T-cell (primary cell): ENCODE measurements around the gene CELSR2. TPM values are rescaled to one million over a fixed set of nuclear protein-coding genes. Genes with fewer than 3 reads are reported as not detected.

ENCODE experiments used
- ATAC-seq, 4 experiments: fragments of 200-7000 bp in 3 of 4; fragments of 150-1000 bp in 1 of 4; cut with Tn5 transposase; replicated peaks in 1 of 4; 1 replicate in 3 of 4; 2 replicates in 1 of 4; pipeline ENCODE4 v1.10.0; 2021; ENCODE audit warnings: moderate library complexity in 3 of 4, mild to moderate bottlenecking in 2 of 4, moderate number of reproducible peaks in 1 of 4
- CTCF ChIA-PET, 2 donors: fragments of 300-600 bp; sonication (Branson Sonifier 250); formaldehyde crosslinking; loops; one replicate each; lab custom pipeline; 2022; ENCODE audit warnings: antibody characterized with exemption in 2 of 2; lab: Charles Lee
- POLR2A ChIA-PET, 2 donors: fragments of 300-600 bp; sonication (Branson Sonifier 250); formaldehyde crosslinking; loops; one replicate each; lab custom pipeline; 2022; ENCODE audit warnings: antibody characterized with exemption in 2 of 2; lab: Charles Lee
- DNase-seq, 35 experiments: peaks; one replicate each; pipeline versions ENCODE4 v3.0.0 to v3.0.0-alpha.2; 2013 to 2023
- H3K27ac ChIP-seq: one replicate; pipeline ENCODE4 v1.5.1; 2013; ENCODE audit warnings: low read length
- H3K27me3 ChIP-seq, 2 experiments: replicated peaks in 1 of 2; 1 replicate in 1 of 2; 2 replicates in 1 of 2; pipeline versions ENCODE4 v1.6.1 to v1.7.0; 2013; ENCODE audit warnings: low read length in 1 of 2, mixed read lengths in 1 of 2; ENCODE audit not compliant: control insufficient read depth in 2 of 2, insufficient read depth in 2 of 2; ENCODE audit errors: extremely low read depth in 1 of 2
- H3K36me3 ChIP-seq, 2 donors: 1 replicate in 1 of 2; 2 replicates in 1 of 2; pipeline versions ENCODE4 v1.6.1 to v1.7.0; 2013; ENCODE audit warnings: low read length in 1 of 2; ENCODE audit not compliant: control insufficient read depth in 2 of 2, insufficient read depth in 1 of 2; ENCODE audit errors: extremely low read depth in 1 of 2
- H3K4me1 ChIP-seq, 2 experiments: 1 replicate in 1 of 2; 2 replicates in 1 of 2; pipeline versions ENCODE4 v1.6.1 to v1.7.0; 2013; ENCODE audit warnings: low read length in 2 of 2, mixed read lengths in 1 of 2; ENCODE audit not compliant: insufficient read depth in 2 of 2, control insufficient read depth in 1 of 2; ENCODE audit errors: extremely low read depth in 1 of 2
- H3K4me3 ChIP-seq, 2 donors: 1 replicate in 1 of 2; 2 replicates in 1 of 2; pipeline versions ENCODE4 v1.5.1 to v1.7.0; 2013; ENCODE audit warnings: mild to moderate bottlenecking in 2 of 2, low read length in 1 of 2, moderate library complexity in 1 of 2; ENCODE audit not compliant: control insufficient read depth in 1 of 2; ENCODE audit errors: extremely low read depth in 1 of 2
- H3K9me3 ChIP-seq: 2 replicates; pipeline ENCODE4 v1.7.0; 2013
- H3K27ac Mint-ChIP-seq, 2 donors: one replicate each; pipeline ENCODE4 v1.8.0; 2020 to 2021; ENCODE audit warnings: mild to moderate bottlenecking in 2 of 2, mixed read lengths in 2 of 2
- H3K27me3 Mint-ChIP-seq, 2 donors: one replicate each; pipeline ENCODE4 v1.8.0; 2021 to 2022; ENCODE audit warnings: mixed read lengths in 2 of 2
- H3K36me3 Mint-ChIP-seq: one replicate; pipeline ENCODE4 v1.8.0; 2021; ENCODE audit warnings: mixed read lengths
- H3K4me1 Mint-ChIP-seq, 3 donors: one replicate each; pipeline ENCODE4 v1.8.0; 2020 to 2022; ENCODE audit warnings: mixed read lengths in 3 of 3, mild to moderate bottlenecking in 1 of 3
- H3K4me3 Mint-ChIP-seq, 3 donors: one replicate each; pipeline ENCODE4 v1.8.0; 2020 to 2022; ENCODE audit warnings: mild to moderate bottlenecking in 3 of 3, mixed read lengths in 3 of 3, moderate library complexity in 3 of 3
- H3K9me3 Mint-ChIP-seq, 3 donors: one replicate each; pipeline ENCODE4 v1.8.0; 2020 to 2022; ENCODE audit warnings: mixed read lengths in 3 of 3
- WGBS: methylation state at CpG from one replicate; pipeline ENCODE4 v1.1.5; 2013; ENCODE audit warnings: missing lambda C conversion rate; ENCODE audit not compliant: insufficient coverage; 5-methylcytosine and 5-hydroxymethylcytosine counted together
- total RNA-seq, 35 experiments: library from RNA in 6 of 35; stranded (reverse) in 6 of 35; fragments of 120-200 nt in 1 of 35; gene quantifications; one replicate each; pipeline versions ENCODE4 v1.2.1 to v1.2.4 and lab custom pipeline; 2013 to 2026

Gene CELSR2
- total RNA-seq, 5 donors from 2014 or later (not counting 1 experiment from before 2014, with no cell fraction given) = 4.1 to 5.3 (median 4.7) TPM

GRCh38 chr1:109316506-109316905, 67.2 kb downstream of the CELSR2 start:
- no peak for ATAC-seq
- no peaks in the 10 kb centered on the region for H3K36me3 ChIP-seq

GRCh38 chr1:109319114-109319513, 69.8 kb downstream of the CELSR2 start:
- WGBS = 100% methylated on average over 1 of the region's 3 CpGs
- no peak overlapping the region for H3K4me3 ChIP-seq
- Mint-ChIP-seq H3K9me3 (no peaks in the 10 kb centered on the region), H3K27me3 (no peaks in the 10 kb centered on the region), H3K27ac (no peak overlapping the region), H3K4me1 (no peaks in the 10 kb centered on the region), H3K36me3 (no peaks in the 10 kb centered on the region), H3K4me3 (no peak overlapping the region)
- CTCF ChIA-PET = no interaction called here
- no peaks in the 10 kb centered on the region for H3K36me3 ChIP-seq
- DNase-seq (no peak), ATAC-seq (no peak)
- H3K27ac ChIP-seq = no peak overlapping the region
- H3K27me3 ChIP-seq = peaks cover 0 to 5% of the 10 kb centered on the region in 2 experiments
- H3K9me3 ChIP-seq = no peaks in the 10 kb centered on the region
- POLR2A ChIA-PET = no interaction called here
- H3K4me1 ChIP-seq = no peaks in the 10 kb centered on the region

More at GRCh38 chr1:109316506-109316905, 67.2 kb downstream of the CELSR2 start:
- ChIA-PET POLR2A (no interaction called here), CTCF (no interaction called here)
- Mint-ChIP-seq H3K4me3 (no peak overlapping the region), H3K27ac (no peak overlapping the region), H3K4me1 (no peaks in the 10 kb centered on the region), H3K27me3 (no peaks in the 10 kb centered on the region), H3K9me3 (no peaks in the 10 kb centered on the region), H3K36me3 (no peaks in the 10 kb centered on the region)
- Histone ChIP-seq H3K9me3 (no peaks in the 10 kb centered on the region), H3K27ac (no peak overlapping the region), H3K27me3 (peaks cover 0 to 5% of the 10 kb centered on the region in 2 experiments), H3K4me1 (no peaks in the 10 kb centered on the region), H3K4me3 (no peak overlapping the region)
- WGBS = no CpG with 5 or more reads among the region's 1 CpG
- no peak for DNase-seq

- Histone ChIP-seq H3K36me3 (no peaks in the 10 kb centered on the region), H3K4me1 (no peaks in the 10 kb centered on the region), H3K27me3 (peaks cover 0 to 5% of the 10 kb centered on the region in 2 experiments), H3K9me3 (no peaks in the 10 kb centered on the region), H3K4me3 (no peak overlapping the region), H3K27ac (no peak overlapping the region)
- ATAC-seq (no peak), DNase-seq (no peak)
- peaks cover 3% of the 10 kb centered on the region in 2 donors for H3K27me3 Mint-ChIP-seq
- no peak overlapping the region for H3K27ac Mint-ChIP-seq
- ChIA-PET CTCF (no interaction called here), POLR2A (no interaction called here)
- no peak overlapping the region for H3K4me3 Mint-ChIP-seq
- H3K4me1 Mint-ChIP-seq = no peaks in the 10 kb centered on the region
- no peaks in the 10 kb centered on the region for H3K36me3 Mint-ChIP-seq
- H3K9me3 Mint-ChIP-seq = no peaks in the 10 kb centered on the region
- 96% methylated on average over 4 of the region's 6 CpGs for WGBS
Observed at GRCh38 chr1:109322974-109323373, 73.6 kb downstream of the CELSR2 start.

Other genes starting within 250 kb of the CELSR2 start
- 10 to 100 TPM; 13.6 to 18.2 (median 17.9) TPM for gene WDR47, start 207.4 kb upstream of the CELSR2 start, total RNA-seq
- gene TAF13, start 173.5 kb upstream of the CELSR2 start, total RNA-seq = 10 to 100 TPM in 2 of 5 donors, 1 to 10 TPM in 3; 8.7 to 19.4 (median 9.7) TPM
- gene TMEM167B, start 158.8 kb upstream of the CELSR2 start, total RNA-seq = 10 to 100 TPM; 33.2 to 55.1 (median 37.1) TPM
- 10 to 100 TPM in 4 of 5 donors, 1 to 10 TPM in 1; 8.1 to 21.4 (median 16.1) TPM for gene ELAPOR1, start 135.4 kb upstream of the CELSR2 start, total RNA-seq
- gene SARS1, start 35.6 kb upstream of the CELSR2 start, total RNA-seq = 100 to 1,000 TPM; 106 to 192 (median 173) TPM
- 1 to 10 TPM in 2 of 5 donors, under 1 TPM in 3; 0.35 to 1.6 (median 0.72) TPM for gene PSRC1, start 33.6 kb downstream of the CELSR2 start, total RNA-seq
- not detected for gene MYBPHL, start 57.5 kb downstream of the CELSR2 start, total RNA-seq
- gene SORT1, start 148.4 kb downstream of the CELSR2 start, total RNA-seq = 1 to 10 TPM in 4 of 5 donors, under 1 TPM in 1; 0.82 to 2.9 (median 1.5) TPM
- gene PSMA5, start 176.9 kb downstream of the CELSR2 start, total RNA-seq = 10 to 100 TPM; 41.1 to 91.2 (median 75.5) TPM
- under 1 TPM in 4 of 5 donors, not detected in 1; 0.09 to 0.13 (median 0.11) TPM for gene SYPL2, start 217.0 kb downstream of the CELSR2 start, total RNA-seq
- gene ATXN7L2, start 234.4 kb downstream of the CELSR2 start, total RNA-seq = 10 to 100 TPM in 4 of 5 donors, 1 to 10 TPM in 1; 9.7 to 13.2 (median 12.5) TPM
- gene CYB561D1, start 244.6 kb downstream of the CELSR2 start, total RNA-seq = 10 to 100 TPM; 23.6 to 42.6 (median 39.5) TPM